Ascending aorta (tissue), 2 donors: ENCODE data around the gene CYP2S1. TPM values are rescaled to one million over a fixed set of nuclear protein-coding genes. Genes with fewer than 3 reads are reported as not detected.
"Not testable (repeated sequence)": the region's sequence is repeated elsewhere in the genome, so short reads cannot be mapped to it uniquely, and the experiment has no call there.

Source experiments
- DNase-seq, 2 donors: peaks; one replicate each; pipeline ENCODE4 v3.0.0-alpha.2; 2019; ENCODE audit warnings: low spot score in 2 of 2
- H3K27ac ChIP-seq, 2 donors: fragments of 200-600 bp; sonication (generic); one replicate each; pipeline ENCODE4 v1.5.1; 2016 to 2017; ENCODE audit warnings: mild to moderate bottlenecking in 1 of 2
- H3K27me3 ChIP-seq: fragments of 200-600 bp; sonication (generic); one replicate; pipeline ENCODE4 v1.5.1; 2017
- H3K36me3 ChIP-seq, 2 donors: fragments of 200-600 bp; sonication (generic); one replicate each; pipeline ENCODE4 v1.5.1; 2016
- H3K4me1 ChIP-seq, 2 donors: fragments of 200-600 bp; sonication (generic); one replicate each; pipeline ENCODE4 v1.5.1; 2016 to 2017; ENCODE audit warnings: mild to moderate bottlenecking in 1 of 2
- H3K4me3 ChIP-seq, 2 donors: fragments of 200-600 bp; sonication (generic); one replicate each; pipeline ENCODE4 v1.5.1; 2016 to 2017; ENCODE audit warnings: mild to moderate bottlenecking in 1 of 2
- H3K9me3 ChIP-seq, 2 donors: fragments of 200-600 bp; sonication (generic); one replicate each; pipeline ENCODE4 v1.5.1; 2016
- intact Hi-C: fragments of 100-400 bp; cut with DNase I; formaldehyde crosslinking; loops from one replicate; pipeline ENCODE4 v1.15.1; 2023
- total RNA-seq: library from RNA; depleted of rRNA; stranded (reverse); fragments of >200 nt; gene quantifications from one replicate; pipeline ENCODE4 v1.1.0, GENCODE V29; 2016
- TF ChIP-seq, protein P1 (sequence below), 3 experiments: fragments of 200-600 bp in 2 of 3; fragments of 450-650 bp in 1 of 3; sonication (generic) in 2 of 3; IDR thresholded peaks; one replicate each; pipeline ENCODE4 v1.5.1; 2016 to 2019; ENCODE audit warnings: antibody characterized with exemption in 3 of 3, mild to moderate bottlenecking in 1 of 3, moderate library complexity in 1 of 3

The CYP2S1 gene, protein sequence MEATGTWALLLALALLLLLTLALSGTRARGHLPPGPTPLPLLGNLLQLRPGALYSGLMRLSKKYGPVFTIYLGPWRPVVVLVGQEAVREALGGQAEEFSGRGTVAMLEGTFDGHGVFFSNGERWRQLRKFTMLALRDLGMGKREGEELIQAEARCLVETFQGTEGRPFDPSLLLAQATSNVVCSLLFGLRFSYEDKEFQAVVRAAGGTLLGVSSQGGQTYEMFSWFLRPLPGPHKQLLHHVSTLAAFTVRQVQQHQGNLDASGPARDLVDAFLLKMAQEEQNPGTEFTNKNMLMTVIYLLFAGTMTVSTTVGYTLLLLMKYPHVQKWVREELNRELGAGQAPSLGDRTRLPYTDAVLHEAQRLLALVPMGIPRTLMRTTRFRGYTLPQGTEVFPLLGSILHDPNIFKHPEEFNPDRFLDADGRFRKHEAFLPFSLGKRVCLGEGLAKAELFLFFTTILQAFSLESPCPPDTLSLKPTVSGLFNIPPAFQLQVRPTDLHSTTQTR
- not detected for total RNA-seq

DNA sequence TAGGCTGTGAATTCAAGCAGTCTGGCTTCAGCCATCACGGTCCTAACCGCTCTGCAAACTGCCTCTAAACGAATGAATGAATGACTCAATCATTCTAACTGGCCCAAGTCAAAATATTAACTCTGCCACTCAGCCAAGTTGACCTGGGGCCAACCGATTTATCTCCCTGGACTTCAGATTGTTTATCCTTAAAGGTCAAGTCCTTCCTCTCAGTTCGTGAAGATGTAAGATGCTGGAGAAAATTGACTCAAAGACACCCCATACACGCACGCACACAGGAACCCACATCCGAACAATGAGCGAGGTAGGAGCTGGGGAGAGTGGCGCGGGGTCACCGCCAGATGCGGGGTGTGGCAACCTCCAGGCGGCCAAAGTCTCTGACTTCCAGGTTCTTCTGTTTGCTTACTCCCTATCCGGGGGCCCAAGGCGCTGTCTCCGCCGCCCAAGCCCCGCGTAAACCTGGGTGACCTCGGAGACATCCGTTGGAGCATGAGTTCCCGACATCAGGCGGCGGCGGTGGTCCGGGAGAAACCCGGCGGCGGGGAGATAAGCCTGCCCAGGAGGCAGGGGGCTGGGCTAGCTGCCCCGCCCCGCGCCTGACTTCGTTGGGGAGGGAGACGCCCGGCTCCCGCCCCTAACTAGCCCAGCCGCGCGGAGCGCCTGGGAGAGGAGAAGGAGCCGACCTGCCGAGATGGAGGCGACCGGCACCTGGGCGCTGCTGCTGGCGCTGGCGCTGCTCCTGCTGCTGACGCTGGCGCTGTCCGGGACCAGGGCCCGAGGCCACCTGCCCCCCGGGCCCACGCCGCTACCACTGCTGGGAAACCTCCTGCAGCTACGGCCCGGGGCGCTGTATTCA is at the start of gene CYP2S1:
TSS of gene CYP2S1 (plus strand) at position 646 of the 856 bp plus-strand sequence. CDS start at position 692, 46 bp downstream.
- intact Hi-C loops: no loop called here
- Histone ChIP-seq H3K4me3 (peak within 1 kb of the TSS in 1 of 2 donors; percentile 50), H3K9me3 (no peaks in the 10 kb centered on the region), H3K27me3 (peaks cover 9% of the 10 kb centered on the region), H3K4me1 (no peaks in the 10 kb centered on the region), H3K27ac (no peak within 1 kb of the TSS), H3K36me3 (no peaks in the 10 kb centered on the region)
- TF ChIP-seq, protein P1, sequence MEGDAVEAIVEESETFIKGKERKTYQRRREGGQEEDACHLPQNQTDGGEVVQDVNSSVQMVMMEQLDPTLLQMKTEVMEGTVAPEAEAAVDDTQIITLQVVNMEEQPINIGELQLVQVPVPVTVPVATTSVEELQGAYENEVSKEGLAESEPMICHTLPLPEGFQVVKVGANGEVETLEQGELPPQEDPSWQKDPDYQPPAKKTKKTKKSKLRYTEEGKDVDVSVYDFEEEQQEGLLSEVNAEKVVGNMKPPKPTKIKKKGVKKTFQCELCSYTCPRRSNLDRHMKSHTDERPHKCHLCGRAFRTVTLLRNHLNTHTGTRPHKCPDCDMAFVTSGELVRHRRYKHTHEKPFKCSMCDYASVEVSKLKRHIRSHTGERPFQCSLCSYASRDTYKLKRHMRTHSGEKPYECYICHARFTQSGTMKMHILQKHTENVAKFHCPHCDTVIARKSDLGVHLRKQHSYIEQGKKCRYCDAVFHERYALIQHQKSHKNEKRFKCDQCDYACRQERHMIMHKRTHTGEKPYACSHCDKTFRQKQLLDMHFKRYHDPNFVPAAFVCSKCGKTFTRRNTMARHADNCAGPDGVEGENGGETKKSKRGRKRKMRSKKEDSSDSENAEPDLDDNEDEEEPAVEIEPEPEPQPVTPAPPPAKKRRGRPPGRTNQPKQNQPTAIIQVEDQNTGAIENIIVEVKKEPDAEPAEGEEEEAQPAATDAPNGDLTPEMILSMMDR (IDR thresholded peaks at IDR 0.05): no peak
- DNase-seq: no peak

DNA sequence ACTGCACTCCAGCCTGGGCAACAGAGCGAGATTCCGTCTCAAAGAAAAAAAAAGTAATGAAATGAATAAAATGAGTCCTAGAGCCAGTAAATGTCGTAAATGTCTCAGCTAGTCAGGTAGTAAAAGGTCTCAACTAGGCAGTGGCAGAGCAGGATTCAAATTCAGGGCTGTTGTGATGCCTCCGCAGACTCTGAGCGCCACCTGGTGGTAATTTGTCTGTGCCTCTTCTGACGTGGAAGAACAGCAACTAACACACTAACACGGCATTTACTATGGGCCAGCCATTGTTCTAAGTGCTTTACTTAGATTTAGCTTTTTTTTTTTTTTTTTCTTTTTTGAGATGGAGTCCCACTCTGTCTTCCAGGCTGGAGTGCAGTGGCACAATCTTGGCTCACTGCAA is 48.6 kb upstream of the CYP2S1 start:
- DNase-seq: peak in 1 of 2 donors; percentile 88
- Histone ChIP-seq H3K4me1 (no peaks in the 10 kb centered on the region), H3K27ac (no peak overlapping the region), H3K27me3 (no peaks in the 10 kb centered on the region), H3K9me3 (no peaks in the 10 kb centered on the region), H3K4me3 (no peak overlapping the region), H3K36me3 (no peaks in the 10 kb centered on the region)
- TF ChIP-seq, protein P1 (IDR thresholded peaks at IDR 0.05): peak; percentile 50 to 67 (median 57)
- intact Hi-C loops: loop anchor here (1.0 to 5.0 kb wide), 2 partner anchors 18 to 482 kb away; no protein-coding TSS in a partner anchor

DNA sequence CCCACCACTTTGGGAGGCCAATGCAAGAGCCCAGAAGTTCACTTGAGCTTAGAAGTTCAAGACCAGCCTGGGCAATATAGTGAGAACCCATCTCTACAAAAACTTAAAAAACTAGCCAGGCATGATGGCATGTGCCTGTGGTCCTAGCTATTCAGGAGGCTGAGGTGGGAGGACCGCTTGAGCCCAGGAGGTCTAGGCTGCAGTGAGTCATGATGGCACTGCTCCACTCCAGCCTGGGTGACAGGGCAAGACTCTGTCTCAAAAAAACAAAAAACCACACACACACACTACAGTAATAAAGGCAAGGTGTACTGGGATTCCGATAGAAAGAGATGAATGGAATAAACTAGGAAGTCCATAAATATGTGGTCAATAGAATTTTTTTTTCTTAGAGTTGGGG is 43.2 kb upstream of the CYP2S1 start:
- TF ChIP-seq, protein P1 (IDR thresholded peaks at IDR 0.05): no peak
- Histone ChIP-seq H3K36me3 (no peaks in the 10 kb centered on the region), H3K27me3 (no peaks in the 10 kb centered on the region), H3K4me3 (no peak overlapping the region), H3K27ac (no peak overlapping the region), H3K4me1 (no peaks in the 10 kb centered on the region), H3K9me3 (no peaks in the 10 kb centered on the region)
- intact Hi-C loops: no loop called here
- DNase-seq: no peak

DNA sequence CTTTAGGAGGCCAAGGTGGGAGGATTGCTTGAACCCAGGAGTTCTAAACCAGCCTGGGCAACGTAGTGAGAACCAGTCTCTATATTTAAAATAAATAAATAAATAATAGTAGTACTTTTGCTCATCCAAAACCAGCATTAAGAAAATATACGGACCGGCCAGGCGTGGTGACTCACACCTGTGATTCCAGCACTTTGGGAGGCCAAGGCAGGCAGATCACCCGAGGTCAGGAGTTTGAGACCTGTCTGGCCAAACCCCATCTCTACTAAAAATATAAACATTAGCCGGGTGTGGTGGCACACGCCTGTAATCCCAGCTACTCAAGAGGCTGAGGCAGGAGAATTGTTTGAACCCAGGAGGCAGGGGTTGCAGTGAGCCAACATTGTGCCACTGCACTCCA is 42.0 kb upstream of the CYP2S1 start:
- not testable (repeated sequence) for H3K4me1 ChIP-seq, DNase-seq

DNA sequence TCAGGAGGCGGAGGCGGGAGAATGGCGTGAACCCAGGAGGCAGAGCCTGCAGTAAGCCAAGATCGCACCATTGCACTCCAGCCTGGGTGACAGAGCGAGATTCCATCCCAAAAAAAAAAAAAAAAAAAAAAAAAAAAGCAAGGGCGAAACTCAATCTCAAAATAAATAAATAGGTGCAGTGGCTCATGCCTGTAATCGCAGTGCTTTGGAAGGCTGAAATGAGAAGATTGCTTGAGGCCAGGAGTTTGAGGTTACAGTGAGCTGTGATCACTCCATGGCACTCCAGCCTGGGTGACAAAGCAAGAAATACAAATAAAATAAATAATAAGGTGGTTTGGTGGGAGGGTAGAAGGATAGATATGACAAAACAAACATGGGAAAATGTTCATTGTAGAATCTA is 39.0 kb upstream of the CYP2S1 start:
- TF ChIP-seq, protein P1 (IDR thresholded peaks at IDR 0.05): no peak
- intact Hi-C loops: no loop called here

More for the DNA sequence above, 42.0 kb upstream of the CYP2S1 start:
- intact Hi-C loops, H3K27me3 ChIP-seq, H3K36me3 ChIP-seq, H3K27ac ChIP-seq, H3K9me3 ChIP-seq, H3K4me3 ChIP-seq: not testable (repeated sequence)

More for the DNA sequence above, 39.0 kb upstream of the CYP2S1 start:
- no peaks in the 10 kb centered on the region for H3K9me3 ChIP-seq
- no peak overlapping the region for H3K27ac ChIP-seq
- no peaks in the 10 kb centered on the region for H3K27me3 ChIP-seq
- H3K4me3 ChIP-seq: no peak overlapping the region
- DNase-seq: no peak
- H3K4me1 ChIP-seq: no peaks in the 10 kb centered on the region
- no peaks in the 10 kb centered on the region for H3K36me3 ChIP-seq
